Stomach (tissue), 9 donors: ENCODE data around the gene EPB41L4B. TPM values are rescaled to one million over a fixed set of nuclear protein-coding genes. Genes with fewer than 3 reads are reported as not detected.
A peak's percentile ranks its signal among the peaks of the same experiment; 100 is the strongest.

ENCODE experiments used
- DNase-seq, 2 donors: peaks; one replicate each; pipeline versions ENCODE4 v3.0.0 to v3.0.0-alpha.2; 2013 to 2019
- H3K27ac ChIP-seq, 5 donors: fragments of 200-600 bp in 4 of 5; sonication (generic) in 4 of 5; one replicate each; pipeline ENCODE4 v1.5.1; 2013 to 2019; ENCODE audit warnings: mild to moderate bottlenecking in 1 of 5, moderate library complexity in 1 of 5
- H3K27me3 ChIP-seq, 3 donors: fragments of 200-600 bp; sonication (generic); one replicate each; pipeline ENCODE4 v1.5.1; 2017 to 2019; ENCODE audit warnings: mixed run types in 1 of 3
- H3K36me3 ChIP-seq, 4 donors: fragments of 200-600 bp; sonication (generic); 1 replicate in 3 of 4; 2 replicates in 1 of 4; pipeline ENCODE4 v1.5.1; 2016 to 2019
- H3K4me1 ChIP-seq, 4 donors: fragments of 200-600 bp; sonication (generic); one replicate each; pipeline ENCODE4 v1.5.1; 2016 to 2019
- H3K4me3 ChIP-seq, 4 donors: fragments of 200-600 bp; sonication (generic) in 3 of 4; one replicate each; pipeline ENCODE4 v1.5.1; 2016 to 2019; ENCODE audit warnings: mild to moderate bottlenecking in 1 of 4
- H3K9me3 ChIP-seq, 4 donors: fragments of 200-600 bp; sonication (generic); one replicate each; pipeline ENCODE4 v1.5.1; 2016 to 2019
- CTCF ChIP-seq, 7 experiments: fragments of 450-650 bp in 4 of 7; fragments of 200-600 bp in 3 of 7; sonication (generic) in 3 of 7; IDR thresholded peaks; one replicate each; pipeline ENCODE4 v1.5.1; 2016 to 2019; ENCODE audit warnings: antibody characterized with exemption in 7 of 7, control low read depth in 2 of 7, mild to moderate bottlenecking in 1 of 7
- EP300 ChIP-seq: sonication (generic); formaldehyde crosslinking; IDR thresholded peaks from one replicate; pipeline ENCODE4 v1.6.1; 2017; ENCODE audit warnings: antibody characterized with exemption
- POLR2A ChIP-seq, 4 donors: fragments of 450-650 bp; IDR thresholded peaks; one replicate each; pipeline ENCODE4 v1.6.1; 2016; ENCODE audit warnings: antibody characterized with exemption in 4 of 4, control low read depth in 2 of 4, mild to moderate bottlenecking in 1 of 4, moderate library complexity in 1 of 4
- POLR2AphosphoS5 ChIP-seq, 3 donors: sonication (generic); formaldehyde crosslinking; IDR thresholded peaks; one replicate each; pipeline ENCODE4 v1.6.1; 2016; ENCODE audit warnings: antibody characterized with exemption in 3 of 3
- WGBS, 5 donors: extraction: QIAGEN DNeasy Blood & Tissue Kit in 3 of 5; methylation state at CpG; one replicate each; pipeline versions ENCODE4 v1.1.5 to v1.1.7; 2013 to 2018; 5-methylcytosine and 5-hydroxymethylcytosine counted together
- intact Hi-C: fragments of 100-400 bp; cut with DNase I; formaldehyde crosslinking; loops from one replicate; pipeline ENCODE4 v1.15.1; 2023; ENCODE audit warnings: low total_unique reads
- polyA plus RNA-seq, 3 donors: library from polyadenylated mRNA; stranded (reverse); fragments of 200-250 nt; gene quantifications; one replicate each; pipeline ENCODE4 v1.2.3, GENCODE V29; 2013
- total RNA-seq, 5 donors: library from RNA; depleted of rRNA; stranded (reverse); fragments of >200 nt; gene quantifications; one replicate each; pipeline versions ENCODE4 v1.1.0 to v1.2.3, GENCODE V29; 2014 to 2016
- donor health status: healthy with polysubstance abuse.
- donor health status: Bipolar disorder and iron deficiency.
- donor health status: healthy.

The EPB41L4B gene
- total and polyA plus RNA-seq, 8 donors, result 9.2 to 52.4 (median 24.4) TPM

- 86 to 87% (median 87%) methylated on average over 15 of the region's 15 CpGs for whole genome bisulfite sequencing, 5 donors
Measured at GRCh38 chr9:109255394-109255793, 65.5 kb downstream of the EPB41L4B start.

GRCh38 chr9:109254317-109254716 lies 66.5 kb downstream of the EPB41L4B start:
- Histone ChIP-seq H3K4me1 (peaks cover 25 to 56% (median 44%) of the 10 kb centered on the region in 4 donors), H3K9me3 (no peaks in the 10 kb centered on the region), H3K36me3 (peaks cover 0 to 4% (median 0%) of the 10 kb centered on the region in 4 donors), H3K27me3 (no peaks in the 10 kb centered on the region), H3K4me3 (no peak overlapping the region), H3K27ac (peak overlapping the region; percentile 77 to 90 (median 84))
- TF ChIP-seq POLR2AphosphoS5 (IDR thresholded peaks at IDR 0.05), result no peak
- TF ChIP-seq EP300, result no peak
- TF ChIP-seq POLR2A (IDR thresholded peaks at IDR 0.05), result no peak
- TF ChIP-seq CTCF (IDR thresholded peaks at IDR 0.05), result no peak
- DNase-seq, result no peak
- WGBS, 5 donors, result 45 to 62% (median 49%) methylated on average over 4 of the region's 4 CpGs
- intact Hi-C loops, result no loop called here

More at GRCh38 chr9:109255394-109255793, 65.5 kb downstream of the EPB41L4B start:
- Histone ChIP-seq H3K27ac (peak overlapping the region in 3 of 5 donors; percentile 77 to 90 (median 85)), H3K4me3 (no peak overlapping the region), H3K27me3 (no peaks in the 10 kb centered on the region), H3K9me3 (no peaks in the 10 kb centered on the region), H3K4me1 (peaks cover 21 to 45% (median 39%) of the 10 kb centered on the region in 4 donors), H3K36me3 (peaks cover 0 to 4% (median 0%) of the 10 kb centered on the region in 4 donors)
- DNase-seq, result no peak
- intact Hi-C loops, result no loop called here
- TF ChIP-seq POLR2AphosphoS5 (IDR thresholded peaks at IDR 0.05), result no peak
- TF ChIP-seq CTCF (IDR thresholded peaks at IDR 0.05), result no peak
- no peak for TF ChIP-seq POLR2A (IDR thresholded peaks at IDR 0.05)

- 29 to 47% (median 30%) methylated on average over 7 of the region's 7 CpGs for WGBS, 5 donors
- intact Hi-C loops, result no loop called here
- H3K27me3 ChIP-seq, result no peaks in the 10 kb centered on the region
- H3K4me3 ChIP-seq, result no peak overlapping the region
- peaks cover 0 to 4% (median 0%) of the 10 kb centered on the region in 4 donors for H3K36me3 ChIP-seq
- H3K27ac ChIP-seq, result peak overlapping the region; percentile 77 to 90 (median 84)
- no peak for TF ChIP-seq CTCF (IDR thresholded peaks at IDR 0.05)
- TF ChIP-seq EP300, result no peak
- TF ChIP-seq POLR2AphosphoS5 (IDR thresholded peaks at IDR 0.05), result peak in 1 of 3 donors; percentile 63
- TF ChIP-seq POLR2A (IDR thresholded peaks at IDR 0.05), result no peak
- no peaks in the 10 kb centered on the region for H3K9me3 ChIP-seq
- peak in 1 of 2 donors; percentile 66 for DNase-seq
- peaks cover 25 to 59% (median 44%) of the 10 kb centered on the region in 4 donors for H3K4me1 ChIP-seq
Measured at GRCh38 chr9:109253637-109254284, 67.1 kb downstream of the EPB41L4B start.

GRCh38 chr9:109253241-109253636 lies 67.6 kb downstream of the EPB41L4B start:
- H3K4me3 ChIP-seq, result no peak overlapping the region
- H3K27me3 ChIP-seq, result no peaks in the 10 kb centered on the region
- peaks cover 25 to 59% (median 45%) of the 10 kb centered on the region in 4 donors for H3K4me1 ChIP-seq
- 46 to 75% (median 61%) methylated on average over 11 of the region's 11 CpGs for WGBS, 5 donors
- intact Hi-C loops, result no loop called here
- H3K9me3 ChIP-seq, result no peaks in the 10 kb centered on the region
- DNase-seq, result no peak
- peaks cover 0 to 4% (median 0%) of the 10 kb centered on the region in 4 donors for H3K36me3 ChIP-seq
- no peak for TF ChIP-seq CTCF (IDR thresholded peaks at IDR 0.05)
- no peak for TF ChIP-seq EP300
- no peak for TF ChIP-seq POLR2A (IDR thresholded peaks at IDR 0.05)
- TF ChIP-seq POLR2AphosphoS5 (IDR thresholded peaks at IDR 0.05), result no peak
- H3K27ac ChIP-seq, result peak overlapping the region; percentile 77 to 90 (median 85)
